ENCODE measurements around the gene BDKRB1.

DNA sequence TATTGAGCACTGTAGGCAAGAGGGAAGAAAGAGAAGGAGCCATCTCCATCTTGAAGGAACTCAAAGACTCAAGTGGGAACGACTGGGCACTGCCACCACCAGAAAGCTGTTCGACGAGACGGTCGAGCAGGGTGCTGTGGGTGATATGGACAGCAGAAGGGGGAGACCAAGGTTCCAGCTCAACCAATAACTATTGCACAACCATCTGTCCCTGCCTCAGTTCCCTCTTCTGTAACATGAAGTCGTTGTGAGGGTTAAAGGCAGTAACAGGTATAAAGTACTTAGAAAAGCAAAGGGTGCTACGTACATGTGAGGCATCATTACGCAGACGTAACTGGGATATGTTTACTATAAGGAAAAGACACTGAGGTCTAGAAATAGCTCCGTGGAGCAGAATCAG, 13.9 kb upstream of the BDKRB1 start:
- TF ChIP-seq, protein P1, sequence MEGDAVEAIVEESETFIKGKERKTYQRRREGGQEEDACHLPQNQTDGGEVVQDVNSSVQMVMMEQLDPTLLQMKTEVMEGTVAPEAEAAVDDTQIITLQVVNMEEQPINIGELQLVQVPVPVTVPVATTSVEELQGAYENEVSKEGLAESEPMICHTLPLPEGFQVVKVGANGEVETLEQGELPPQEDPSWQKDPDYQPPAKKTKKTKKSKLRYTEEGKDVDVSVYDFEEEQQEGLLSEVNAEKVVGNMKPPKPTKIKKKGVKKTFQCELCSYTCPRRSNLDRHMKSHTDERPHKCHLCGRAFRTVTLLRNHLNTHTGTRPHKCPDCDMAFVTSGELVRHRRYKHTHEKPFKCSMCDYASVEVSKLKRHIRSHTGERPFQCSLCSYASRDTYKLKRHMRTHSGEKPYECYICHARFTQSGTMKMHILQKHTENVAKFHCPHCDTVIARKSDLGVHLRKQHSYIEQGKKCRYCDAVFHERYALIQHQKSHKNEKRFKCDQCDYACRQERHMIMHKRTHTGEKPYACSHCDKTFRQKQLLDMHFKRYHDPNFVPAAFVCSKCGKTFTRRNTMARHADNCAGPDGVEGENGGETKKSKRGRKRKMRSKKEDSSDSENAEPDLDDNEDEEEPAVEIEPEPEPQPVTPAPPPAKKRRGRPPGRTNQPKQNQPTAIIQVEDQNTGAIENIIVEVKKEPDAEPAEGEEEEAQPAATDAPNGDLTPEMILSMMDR (IDR thresholded peaks at IDR 0.05): no peak
- no peak for TF ChIP-seq POLR2A (IDR thresholded peaks at IDR 0.05)
